Peyer's patch (tissue), 4 donors: Measurements from ENCODE around the gene IFT88. TPM values are rescaled to one million over a fixed set of nuclear protein-coding genes. Genes with fewer than 3 reads are reported as not detected.

Source experiments
- DNase-seq, 3 donors: peaks; one replicate each; pipeline ENCODE4 v3.0.0-alpha.2; 2017 to 2019
- H3K27ac ChIP-seq, 4 donors: fragments of 200-600 bp; sonication (generic); one replicate each; pipeline ENCODE4 v1.5.1; 2016 to 2019
- H3K27me3 ChIP-seq, 2 donors: fragments of 200-600 bp; sonication (generic); one replicate each; pipeline ENCODE4 v1.5.1; 2019
- H3K36me3 ChIP-seq, 3 donors: fragments of 200-600 bp; sonication (generic); one replicate each; pipeline ENCODE4 v1.5.1; 2016 to 2019
- H3K4me1 ChIP-seq, 4 donors: fragments of 200-600 bp; sonication (generic); one replicate each; pipeline ENCODE4 v1.5.1; 2016 to 2019
- H3K4me3 ChIP-seq, 4 donors: fragments of 200-600 bp; sonication (generic); 1 replicate in 3 of 4; 2 replicates in 1 of 4; pipeline ENCODE4 v1.5.1; 2016 to 2019; ENCODE audit warnings: mild to moderate bottlenecking in 1 of 4
- H3K9me3 ChIP-seq, 4 donors: fragments of 200-600 bp; sonication (generic); one replicate each; pipeline ENCODE4 v1.5.1; 2016 to 2019; ENCODE audit warnings: mild to moderate bottlenecking in 1 of 4
- CTCF ChIP-seq, 6 experiments: fragments of 450-650 bp in 4 of 6; fragments of 200-600 bp in 2 of 6; sonication (generic) in 1 of 6; IDR thresholded peaks; one replicate each; pipeline ENCODE4 v1.5.1; 2017 to 2019; ENCODE audit warnings: antibody characterized with exemption in 6 of 6, mild to moderate bottlenecking in 3 of 6, moderate library complexity in 1 of 6
- POLR2A ChIP-seq, 2 donors: fragments of 450-650 bp; IDR thresholded peaks; one replicate each; pipeline ENCODE4 v1.5.1; 2017; ENCODE audit warnings: antibody characterized with exemption in 2 of 2, mild to moderate bottlenecking in 2 of 2, moderate library complexity in 2 of 2
- total RNA-seq, 4 donors: library from RNA; depleted of rRNA; stranded (reverse); fragments of >200 nt; gene quantifications; one replicate each; pipeline ENCODE4 v1.1.0, GENCODE V29; 2016

Gene IFT88
- total RNA-seq, 4 donors from 2014 or later, result 25.6 to 30.5 (median 25.8) TPM

- H3K9me3 ChIP-seq, result no peaks in the 10 kb centered on the region
- no peak overlapping the region for H3K4me3 ChIP-seq
- H3K4me1 ChIP-seq, result peaks cover 0 to 9% (median 0%) of the 10 kb centered on the region in 4 donors
Measured at GRCh38 chr13:20709782-20710181, 142.8 kb downstream of the IFT88 start.

GRCh38 chr13:20711301-20712044 is 144.5 kb downstream of the IFT88 start:
- Histone ChIP-seq H3K27ac (no peak overlapping the region), H3K27me3 (no peaks in the 10 kb centered on the region), H3K4me1 (peaks cover 0 to 9% (median 0%) of the 10 kb centered on the region in 4 donors), H3K9me3 (no peaks in the 10 kb centered on the region), H3K4me3 (no peak overlapping the region), H3K36me3 (no peaks in the 10 kb centered on the region)
- TF ChIP-seq POLR2A (IDR thresholded peaks at IDR 0.05), result no peak
- peak in 1 of 6 experiments; percentile 8 for TF ChIP-seq CTCF (IDR thresholded peaks at IDR 0.05)
- no peak for DNase-seq

More at GRCh38 chr13:20709782-20710181, 142.8 kb downstream of the IFT88 start:
- DNase-seq, result no peak
- Histone ChIP-seq H3K27me3 (no peaks in the 10 kb centered on the region), H3K27ac (no peak overlapping the region), H3K36me3 (no peaks in the 10 kb centered on the region)
- no peak for TF ChIP-seq POLR2A (IDR thresholded peaks at IDR 0.05)
- TF ChIP-seq CTCF (IDR thresholded peaks at IDR 0.05), result no peak

GRCh38 chr13:20713014-20713376 is 146.0 kb downstream of the IFT88 start:
- TF ChIP-seq CTCF (IDR thresholded peaks at IDR 0.05), result no peak
- no peak for TF ChIP-seq POLR2A (IDR thresholded peaks at IDR 0.05)
- Histone ChIP-seq H3K4me3 (no peak overlapping the region), H3K27ac (no peak overlapping the region), H3K27me3 (no peaks in the 10 kb centered on the region), H3K9me3 (no peaks in the 10 kb centered on the region), H3K4me1 (peaks cover 0 to 9% (median 0%) of the 10 kb centered on the region in 4 donors), H3K36me3 (no peaks in the 10 kb centered on the region)
- no peak for DNase-seq

- no peak for DNase-seq
- no peaks in the 10 kb centered on the region for H3K27me3 ChIP-seq
- TF ChIP-seq POLR2A (IDR thresholded peaks at IDR 0.05), result no peak
- no peak for TF ChIP-seq CTCF (IDR thresholded peaks at IDR 0.05)
- peaks cover 0 to 9% (median 0%) of the 10 kb centered on the region in 4 donors for H3K4me1 ChIP-seq
- no peaks in the 10 kb centered on the region for H3K9me3 ChIP-seq
- H3K36me3 ChIP-seq, result no peaks in the 10 kb centered on the region
- H3K27ac ChIP-seq, result peak overlapping the region in 2 of 4 donors; percentile 16 to 25
- no peak overlapping the region for H3K4me3 ChIP-seq
Measured at GRCh38 chr13:20713751-20714150, 146.8 kb downstream of the IFT88 start.

GRCh38 chr13:20714161-20714560 is 147.2 kb downstream of the IFT88 start:
- peak overlapping the region in 2 of 4 donors; percentile 16 to 25 for H3K27ac ChIP-seq
- H3K36me3 ChIP-seq, result no peaks in the 10 kb centered on the region
- peaks cover 0 to 9% (median 0%) of the 10 kb centered on the region in 4 donors for H3K4me1 ChIP-seq
- no peak overlapping the region for H3K4me3 ChIP-seq
- DNase-seq, result no peak
- H3K9me3 ChIP-seq, result no peaks in the 10 kb centered on the region
- no peak for TF ChIP-seq POLR2A (IDR thresholded peaks at IDR 0.05)
- H3K27me3 ChIP-seq, result no peaks in the 10 kb centered on the region

GRCh38 chr13:20714563-20715329 is 147.8 kb downstream of the IFT88 start:
- H3K4me3 ChIP-seq, result no peak overlapping the region

More at GRCh38 chr13:20714563-20715329, 147.8 kb downstream of the IFT88 start:
- Histone ChIP-seq H3K27me3 (no peaks in the 10 kb centered on the region), H3K9me3 (no peaks in the 10 kb centered on the region), H3K27ac (peak overlapping the region in 2 of 4 donors; percentile 25 to 35), H3K36me3 (no peaks in the 10 kb centered on the region), H3K4me1 (peaks cover 0 to 9% (median 0%) of the 10 kb centered on the region in 4 donors)
- DNase-seq, result no peak
- TF ChIP-seq CTCF (IDR thresholded peaks at IDR 0.05) (no peak), POLR2A (IDR thresholded peaks at IDR 0.05) (no peak)
